Retinal pigment epithelial cell (primary cell): ENCODE measurements around the gene MS4A12.
"Not testable (repeated sequence)": the region's sequence is repeated elsewhere in the genome, so short reads cannot be mapped to it uniquely, and the experiment has no call there.

Experiments used
- DNase-seq: peaks from one replicate; pipeline ENCODE4 v3.0.0-alpha.2; 2010; ENCODE audit warnings: low read depth
- H3K4me3 ChIP-seq: 2 replicates; pipeline ENCODE4 v1.5.1; 2011; ENCODE audit warnings: mild to moderate bottlenecking, low read length, control low read depth, moderate library complexity
- TF ChIP-seq, protein P1 (sequence below): conservative IDR thresholded peaks from 2 replicates; pipeline ENCODE4 v1.5.1; 2011; ENCODE audit warnings: low read depth, low read length, control low read depth, inconsistent platforms

Gene MS4A12

GRCh38 chr11:60512651-60513225 is 20.2 kb downstream of the MS4A12 start:
- TF ChIP-seq, protein P1, sequence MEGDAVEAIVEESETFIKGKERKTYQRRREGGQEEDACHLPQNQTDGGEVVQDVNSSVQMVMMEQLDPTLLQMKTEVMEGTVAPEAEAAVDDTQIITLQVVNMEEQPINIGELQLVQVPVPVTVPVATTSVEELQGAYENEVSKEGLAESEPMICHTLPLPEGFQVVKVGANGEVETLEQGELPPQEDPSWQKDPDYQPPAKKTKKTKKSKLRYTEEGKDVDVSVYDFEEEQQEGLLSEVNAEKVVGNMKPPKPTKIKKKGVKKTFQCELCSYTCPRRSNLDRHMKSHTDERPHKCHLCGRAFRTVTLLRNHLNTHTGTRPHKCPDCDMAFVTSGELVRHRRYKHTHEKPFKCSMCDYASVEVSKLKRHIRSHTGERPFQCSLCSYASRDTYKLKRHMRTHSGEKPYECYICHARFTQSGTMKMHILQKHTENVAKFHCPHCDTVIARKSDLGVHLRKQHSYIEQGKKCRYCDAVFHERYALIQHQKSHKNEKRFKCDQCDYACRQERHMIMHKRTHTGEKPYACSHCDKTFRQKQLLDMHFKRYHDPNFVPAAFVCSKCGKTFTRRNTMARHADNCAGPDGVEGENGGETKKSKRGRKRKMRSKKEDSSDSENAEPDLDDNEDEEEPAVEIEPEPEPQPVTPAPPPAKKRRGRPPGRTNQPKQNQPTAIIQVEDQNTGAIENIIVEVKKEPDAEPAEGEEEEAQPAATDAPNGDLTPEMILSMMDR = no peak
- no peak for DNase-seq
- no peak overlapping the region for H3K4me3 ChIP-seq

GRCh38 chr11:60513496-60514460 is 21.2 kb downstream of the MS4A12 start:
- TF ChIP-seq, protein P1 = no peak
- H3K4me3 ChIP-seq = no peak overlapping the region
- DNase-seq = no peak

DNA sequence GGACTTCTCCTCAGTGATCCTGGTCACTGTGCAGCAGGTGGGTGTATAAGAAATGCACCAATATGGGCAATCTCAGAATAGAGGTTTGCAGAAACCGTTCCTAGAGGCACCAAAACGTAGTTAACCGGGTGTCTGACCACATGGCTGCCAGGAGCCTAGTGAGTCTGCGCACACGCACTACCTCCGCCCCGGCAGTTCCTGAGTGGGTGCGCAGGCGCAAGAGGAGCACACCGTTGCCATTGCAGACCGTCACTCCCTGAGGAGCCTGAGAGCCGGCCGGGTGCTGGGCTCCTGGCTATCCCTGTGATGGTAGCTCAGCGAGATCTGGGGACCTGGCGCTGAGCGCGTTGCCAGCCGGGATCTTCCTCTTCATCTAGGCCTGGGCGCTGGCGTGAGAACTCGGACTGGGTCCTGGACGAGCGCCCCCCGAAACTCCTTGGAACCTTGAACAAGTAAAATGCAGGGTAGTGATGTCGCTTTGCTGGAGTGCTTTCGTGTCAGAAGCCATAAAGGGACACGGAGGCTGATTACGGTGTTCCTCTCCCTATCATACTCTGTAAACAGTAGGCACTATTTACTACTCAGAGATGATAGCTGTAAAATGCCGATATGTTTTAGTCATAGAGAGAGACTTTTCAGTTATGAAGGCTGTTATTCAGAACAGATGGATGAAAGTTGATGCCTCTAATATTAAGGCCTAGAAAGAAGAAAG is 22.7 kb downstream of the MS4A12 start, which contains the start of gene MS4A13:
Gene MS4A13, plus strand, starts transcription at position 249 of the 712 bp plus-strand sequence. CDS start 2,692 bp downstream, outside the sequence.
- H3K4me3 ChIP-seq = no peak within 1 kb of the TSS
- DNase-seq = no peak
- TF ChIP-seq, protein P1 = no peak

GRCh38 chr11:60528465-60528864 is 35.9 kb downstream of the MS4A12 start:
- DNase-seq = no peak
- no peak overlapping the region for H3K4me3 ChIP-seq
- TF ChIP-seq, protein P1 = no peak

DNA sequence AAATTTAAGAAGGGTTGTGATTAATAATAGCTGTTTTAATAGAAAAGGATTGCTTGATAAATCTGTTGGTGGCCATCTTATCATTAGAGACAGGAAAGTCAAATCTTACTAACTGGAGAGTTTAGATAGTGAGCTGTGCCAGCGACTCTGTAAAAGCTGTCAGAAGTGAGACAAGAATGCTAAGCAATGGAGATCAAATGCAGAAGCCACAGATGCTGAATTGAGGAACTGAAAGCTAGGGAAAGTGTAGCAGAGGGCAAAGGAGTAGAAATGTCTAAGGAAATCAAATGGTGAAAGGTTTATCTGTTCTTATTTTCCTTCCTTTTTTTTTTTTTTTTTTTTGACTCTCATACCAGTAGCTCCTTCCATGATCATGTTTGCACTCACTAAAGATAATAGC is 36.4 kb downstream of the MS4A12 start:
- no peak for DNase-seq
- H3K4me3 ChIP-seq = no peak overlapping the region
- TF ChIP-seq, protein P1 = no peak

- no peak for DNase-seq
- TF ChIP-seq, protein P1 = no peak
Observed at GRCh38 chr11:60530454-60531100, 38.0 kb downstream of the MS4A12 start.

DNA sequence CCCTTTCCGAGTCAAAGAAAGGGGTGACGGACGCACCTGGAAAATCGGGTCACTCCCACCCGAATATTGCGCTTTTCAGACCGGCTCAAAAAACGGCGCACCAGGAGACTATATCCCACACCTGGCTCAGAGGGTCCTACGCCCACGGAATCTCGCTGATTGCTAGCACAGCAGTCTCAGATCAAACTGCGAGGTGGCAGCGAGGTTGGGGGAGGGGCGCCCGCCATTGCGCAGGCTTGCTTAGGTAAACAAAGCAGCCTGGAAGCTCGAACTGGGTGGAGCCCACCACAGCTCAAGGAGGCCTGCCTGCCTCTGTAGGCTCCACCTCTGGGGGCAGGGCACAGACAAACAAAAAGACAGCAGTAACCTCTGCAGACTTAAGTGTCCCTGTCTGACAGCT is 39.8 kb downstream of the MS4A12 start:
- DNase-seq, H3K4me3 ChIP-seq: not testable (repeated sequence)

More at GRCh38 chr11:60530454-60531100, 38.0 kb downstream of the MS4A12 start:
- no peak overlapping the region for H3K4me3 ChIP-seq

- not testable (repeated sequence) for H3K4me3 ChIP-seq, DNase-seq
Observed at GRCh38 chr11:60538627-60539026, 46.0 kb downstream of the MS4A12 start.
